ENCODE measurements around the gene CRTAC1. TPM values are rescaled to one million over a fixed set of nuclear protein-coding genes. Genes with fewer than 3 reads are reported as not detected.

The CRTAC1 gene
- total RNA-seq, 1 donor from 2014 or later, result 0.30 TPM

DNA sequence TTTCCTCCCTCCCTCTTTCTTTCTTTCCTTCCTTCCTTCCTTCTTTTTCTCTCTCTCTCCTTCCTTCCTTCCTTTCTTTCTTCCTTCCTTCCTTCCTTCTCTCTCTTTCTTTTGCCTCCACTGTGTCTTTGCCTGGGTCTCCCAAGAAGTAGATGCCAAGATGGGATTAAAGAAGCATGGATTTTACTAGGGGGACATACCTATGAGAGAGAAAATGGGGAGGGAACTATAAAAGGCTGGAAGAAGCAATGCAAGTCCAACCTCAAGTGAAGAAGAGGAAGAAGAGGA is 33.3 kb upstream of the CRTAC1 start:
- Mint-ChIP-seq H3K4me1 (peaks cover 11% of the 10 kb centered on the region), H3K36me3 (no peaks in the 10 kb centered on the region), H3K27ac (no peak overlapping the region), H3K9me3 (peaks cover 2% of the 10 kb centered on the region), H3K4me3 (no peak overlapping the region), H3K27me3 (ENCODE audit: insufficient read depth, low read depth) (peaks cover 6% of the 10 kb centered on the region)
- no peak for DNase-seq (ENCODE audit: low spot score)
- Histone ChIP-seq H3K79me2 (ENCODE audit: low read depth) (no peaks in the 10 kb centered on the region), H3K4me3 (no peak overlapping the region), H3F3A (ENCODE audit: low read depth) (peaks cover 14% of the 10 kb centered on the region), H3K36me3 (no peaks in the 10 kb centered on the region), H3K27me3 (peaks cover 20% of the 10 kb centered on the region), H3K27ac (no peak overlapping the region), H3K9me3 (ENCODE audit: low read depth) (no peaks in the 10 kb centered on the region), H3K9ac (no peak overlapping the region), H4K20me1 (ENCODE audit: low read depth) (peaks cover 23% of the 10 kb centered on the region), H2AFZ (replicated peaks) (no peak overlapping the region), H3K4me1 (peaks cover 12% of the 10 kb centered on the region), H3K4me2 (no peak overlapping the region)
- TF ChIP-seq, protein P1, sequence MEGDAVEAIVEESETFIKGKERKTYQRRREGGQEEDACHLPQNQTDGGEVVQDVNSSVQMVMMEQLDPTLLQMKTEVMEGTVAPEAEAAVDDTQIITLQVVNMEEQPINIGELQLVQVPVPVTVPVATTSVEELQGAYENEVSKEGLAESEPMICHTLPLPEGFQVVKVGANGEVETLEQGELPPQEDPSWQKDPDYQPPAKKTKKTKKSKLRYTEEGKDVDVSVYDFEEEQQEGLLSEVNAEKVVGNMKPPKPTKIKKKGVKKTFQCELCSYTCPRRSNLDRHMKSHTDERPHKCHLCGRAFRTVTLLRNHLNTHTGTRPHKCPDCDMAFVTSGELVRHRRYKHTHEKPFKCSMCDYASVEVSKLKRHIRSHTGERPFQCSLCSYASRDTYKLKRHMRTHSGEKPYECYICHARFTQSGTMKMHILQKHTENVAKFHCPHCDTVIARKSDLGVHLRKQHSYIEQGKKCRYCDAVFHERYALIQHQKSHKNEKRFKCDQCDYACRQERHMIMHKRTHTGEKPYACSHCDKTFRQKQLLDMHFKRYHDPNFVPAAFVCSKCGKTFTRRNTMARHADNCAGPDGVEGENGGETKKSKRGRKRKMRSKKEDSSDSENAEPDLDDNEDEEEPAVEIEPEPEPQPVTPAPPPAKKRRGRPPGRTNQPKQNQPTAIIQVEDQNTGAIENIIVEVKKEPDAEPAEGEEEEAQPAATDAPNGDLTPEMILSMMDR (IDR thresholded peaks at IDR 0.05), result no peak
- TF ChIP-seq EZH2phosphoT487 (IDR thresholded peaks at IDR 0.05) (no peak), EZH2 (IDR thresholded peaks at IDR 0.05) (no peak)

DNA sequence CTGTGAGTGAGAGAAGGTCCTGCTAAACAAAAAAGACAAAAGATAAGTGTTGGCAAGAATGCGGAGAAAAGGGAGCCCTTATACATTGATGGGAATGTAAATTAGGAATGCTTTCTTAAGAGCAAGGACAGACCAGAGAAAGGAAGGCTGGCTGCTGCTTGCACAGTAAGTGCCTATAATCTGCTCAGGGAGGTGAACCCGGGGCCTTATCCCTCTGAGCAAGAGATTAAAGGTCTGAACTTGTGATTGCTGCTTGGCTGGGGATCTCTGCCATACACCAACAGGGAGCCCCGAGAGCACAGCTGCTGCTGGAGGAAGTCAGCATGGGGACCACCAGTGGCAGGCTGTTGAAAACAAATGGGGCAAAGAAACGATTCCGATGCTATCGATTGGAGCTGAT is 32.0 kb upstream of the CRTAC1 start:
- H3K27ac Mint-ChIP-seq, result no peak overlapping the region
- no peaks in the 10 kb centered on the region for H3K36me3 ChIP-seq
- H2AFZ ChIP-seq (replicated peaks), result no peak overlapping the region
- peaks cover 13% of the 10 kb centered on the region for H3K27me3 ChIP-seq
- no peak overlapping the region for H3K27ac ChIP-seq
- H3F3A ChIP-seq (ENCODE audit: low read depth), result peaks cover 14% of the 10 kb centered on the region
- H3K9me3 Mint-ChIP-seq, result peaks cover 2% of the 10 kb centered on the region
- H3K4me1 Mint-ChIP-seq, result peaks cover 11% of the 10 kb centered on the region
- H3K79me2 ChIP-seq (ENCODE audit: low read depth), result no peaks in the 10 kb centered on the region
- no peak overlapping the region for H3K4me3 Mint-ChIP-seq
- H3K9ac ChIP-seq, result no peak overlapping the region
- H4K20me1 ChIP-seq (ENCODE audit: low read depth), result peaks cover 23% of the 10 kb centered on the region
- no peaks in the 10 kb centered on the region for H3K36me3 Mint-ChIP-seq
- DNase-seq (ENCODE audit: low spot score), result no peak
- H3K9me3 ChIP-seq (ENCODE audit: low read depth), result no peaks in the 10 kb centered on the region
- TF ChIP-seq EZH2 (IDR thresholded peaks at IDR 0.05) (no peak), EZH2phosphoT487 (IDR thresholded peaks at IDR 0.05) (no peak)
- TF ChIP-seq, protein P1 (IDR thresholded peaks at IDR 0.05), result no peak
- peak overlapping the region; percentile 23 for H3K4me2 ChIP-seq
- H3K4me3 ChIP-seq, result no peak overlapping the region
- H3K4me1 ChIP-seq, result peaks cover 12% of the 10 kb centered on the region
- H3K27me3 Mint-ChIP-seq (ENCODE audit: insufficient read depth, low read depth), result peaks cover 8% of the 10 kb centered on the region

DNA sequence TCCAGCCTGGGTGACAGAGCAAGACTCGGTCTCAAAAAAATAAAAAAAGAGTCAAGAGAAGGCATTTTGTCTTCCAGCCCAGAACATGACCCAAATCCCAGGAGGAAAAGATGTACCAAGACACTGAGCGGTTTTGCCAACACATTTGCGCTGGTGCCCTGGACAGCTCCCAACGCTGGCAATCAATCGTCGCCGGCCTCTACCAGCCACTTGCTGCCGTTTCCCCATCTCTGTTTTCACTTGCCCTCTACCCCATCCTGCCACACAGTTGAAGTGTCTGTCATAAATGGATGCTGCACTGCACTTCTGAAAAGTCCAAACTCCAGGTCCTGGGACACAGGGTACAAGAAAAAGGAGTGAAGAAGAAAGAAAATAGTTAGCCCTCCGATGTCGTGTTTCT is 29.7 kb upstream of the CRTAC1 start:
- peaks cover 14% of the 10 kb centered on the region for H3F3A ChIP-seq (ENCODE audit: low read depth)
- no peak overlapping the region for H3K4me3 ChIP-seq
- TF ChIP-seq EZH2phosphoT487 (IDR thresholded peaks at IDR 0.05) (no peak), EZH2 (IDR thresholded peaks at IDR 0.05) (no peak)
- TF ChIP-seq, protein P1 (IDR thresholded peaks at IDR 0.05), result no peak
- H3K27me3 ChIP-seq, result peaks cover 15% of the 10 kb centered on the region
- no peaks in the 10 kb centered on the region for H3K36me3 ChIP-seq
- no peak overlapping the region for H3K4me2 ChIP-seq
- H3K4me3 Mint-ChIP-seq, result no peak overlapping the region
- H3K79me2 ChIP-seq (ENCODE audit: low read depth), result no peaks in the 10 kb centered on the region
- peaks cover 30% of the 10 kb centered on the region for H4K20me1 ChIP-seq (ENCODE audit: low read depth)
- H3K27ac Mint-ChIP-seq, result no peak overlapping the region
- H3K4me1 ChIP-seq, result peaks cover 12% of the 10 kb centered on the region
- no peak overlapping the region for H2AFZ ChIP-seq (replicated peaks)
- no peak overlapping the region for H3K9ac ChIP-seq
- H3K4me1 Mint-ChIP-seq, result peaks cover 11% of the 10 kb centered on the region
- H3K27me3 Mint-ChIP-seq (ENCODE audit: insufficient read depth, low read depth), result peaks cover 10% of the 10 kb centered on the region
- H3K9me3 ChIP-seq (ENCODE audit: low read depth), result no peaks in the 10 kb centered on the region
- H3K27ac ChIP-seq, result no peak overlapping the region
- peaks cover 2% of the 10 kb centered on the region for H3K9me3 Mint-ChIP-seq
- no peak for DNase-seq (ENCODE audit: low spot score)
- H3K36me3 Mint-ChIP-seq, result no peaks in the 10 kb centered on the region

DNA sequence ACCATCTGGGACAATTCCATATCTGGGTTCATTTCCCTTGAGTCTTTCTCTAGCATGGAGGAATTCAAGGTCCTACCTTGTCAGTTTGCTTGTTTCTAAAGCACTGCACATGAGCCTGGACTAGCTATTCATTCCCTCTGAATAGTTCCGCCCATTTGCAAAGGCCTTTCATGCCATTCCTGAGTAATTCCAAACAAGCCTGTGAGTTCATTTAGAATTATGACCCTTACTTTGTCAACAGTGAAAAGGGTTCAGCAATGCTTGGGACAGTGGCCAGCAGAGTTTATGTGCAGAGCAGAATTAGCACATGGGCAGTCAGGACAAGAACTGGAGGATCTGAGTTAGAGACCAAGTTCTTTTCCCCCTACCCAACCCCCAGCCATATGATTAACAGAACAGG is 27.9 kb upstream of the CRTAC1 start:
- no peak overlapping the region for H3K4me3 ChIP-seq
- H3K4me1 ChIP-seq, result peaks cover 12% of the 10 kb centered on the region
- no peak for DNase-seq (ENCODE audit: low spot score)
- peaks cover 18% of the 10 kb centered on the region for H3K27me3 ChIP-seq
- H3K9ac ChIP-seq, result no peak overlapping the region
- peaks cover 14% of the 10 kb centered on the region for H3F3A ChIP-seq (ENCODE audit: low read depth)
- H2AFZ ChIP-seq (replicated peaks), result no peak overlapping the region
- no peaks in the 10 kb centered on the region for H3K9me3 ChIP-seq (ENCODE audit: low read depth)
- H3K36me3 Mint-ChIP-seq, result no peaks in the 10 kb centered on the region
- H3K79me2 ChIP-seq (ENCODE audit: low read depth), result no peaks in the 10 kb centered on the region
- H3K4me3 Mint-ChIP-seq, result no peak overlapping the region
- no peak overlapping the region for H3K27ac Mint-ChIP-seq
- peaks cover 16% of the 10 kb centered on the region for H3K27me3 Mint-ChIP-seq (ENCODE audit: insufficient read depth, low read depth)
- no peaks in the 10 kb centered on the region for H3K36me3 ChIP-seq
- H3K9me3 Mint-ChIP-seq, result no peaks in the 10 kb centered on the region
- TF ChIP-seq EZH2phosphoT487 (IDR thresholded peaks at IDR 0.05) (no peak), EZH2 (IDR thresholded peaks at IDR 0.05) (no peak)
- TF ChIP-seq, protein P1 (IDR thresholded peaks at IDR 0.05), result no peak
- peaks cover 11% of the 10 kb centered on the region for H3K4me1 Mint-ChIP-seq
- H4K20me1 ChIP-seq (ENCODE audit: low read depth), result peaks cover 40% of the 10 kb centered on the region
- no peak overlapping the region for H3K4me2 ChIP-seq
- no peak overlapping the region for H3K27ac ChIP-seq
